NOMO-1 (cell line): Measurements from ENCODE around the gene TRIM72.
"Not testable (repeated sequence)": the region's sequence is repeated elsewhere in the genome, so short reads cannot be mapped to it uniquely, and the experiment has no call there.

Experiments
- DNase-seq, 2 experiments: peaks; one replicate each; lab custom pipeline; 2025; ENCODE audit not compliant: unreplicated experiment in 2 of 2; lab: John Stamatoyannopoulos, UW

The TRIM72 gene

DNA sequence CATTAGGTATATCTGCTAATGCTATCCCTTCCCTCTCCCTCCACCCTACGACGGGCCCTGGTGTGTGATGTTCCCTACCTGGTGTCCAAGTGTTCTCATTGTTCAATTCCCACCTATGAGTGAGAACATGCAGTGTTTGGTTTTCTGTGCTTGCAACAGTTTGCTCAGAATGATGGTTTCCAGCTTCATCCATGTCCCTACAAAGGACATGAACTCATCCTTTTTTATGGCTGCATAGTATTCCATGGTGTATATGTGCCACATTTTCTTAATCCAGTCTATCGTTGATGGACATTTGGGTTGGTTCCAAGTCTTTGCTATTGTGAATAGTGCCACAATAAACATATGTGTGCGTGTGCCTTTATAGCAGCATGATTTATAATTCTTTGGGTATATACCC lies 64.9 kb downstream of the TRIM72 start:
- DNase-seq: not testable (repeated sequence)
